H9 (cell line): ENCODE results near the gene ZBTB44. TPM values are rescaled to one million over a fixed set of nuclear protein-coding genes. Genes with fewer than 3 reads are reported as not detected.

Experiments
- DNase-seq: peaks from one replicate; pipeline ENCODE4 v3.0.0-alpha.2; 2017
- H2AFZ ChIP-seq: one replicate; pipeline ENCODE4 v1.6.1; 2013; ENCODE audit warnings: mild to moderate bottlenecking, low read length, control low read depth, moderate library complexity
- H2AK5ac ChIP-seq: 2 replicates; pipeline ENCODE4 v1.6.1; 2013; ENCODE audit warnings: low read length, control low read depth, mixed read lengths; ENCODE audit not compliant: insufficient read length
- H2BK120ac ChIP-seq: one replicate; pipeline ENCODE4 v1.6.1; 2013; ENCODE audit warnings: low read depth, mild to moderate bottlenecking, low read length, control low read depth, inconsistent platforms; ENCODE audit not compliant: poor library complexity, severe bottlenecking
- H2BK12ac ChIP-seq: 2 replicates; pipeline ENCODE4 v1.6.1; 2013; ENCODE audit warnings: low read length, control low read depth, mixed read lengths, low read depth; ENCODE audit not compliant: insufficient read length
- H2BK15ac ChIP-seq: 2 replicates; pipeline ENCODE4 v1.6.1; 2013; ENCODE audit warnings: low read depth, low read length, control low read depth
- H2BK20ac ChIP-seq: one replicate; pipeline ENCODE4 v1.6.1; 2013; ENCODE audit warnings: low read depth, mild to moderate bottlenecking, low read length, control low read depth, inconsistent platforms; ENCODE audit not compliant: poor library complexity, severe bottlenecking
- H2BK5ac ChIP-seq: 2 replicates; pipeline ENCODE4 v1.6.1; 2013; ENCODE audit warnings: low read length, control low read depth, mixed read lengths; ENCODE audit not compliant: insufficient read length
- H3K14ac ChIP-seq: 2 replicates; pipeline ENCODE4 v1.6.1; 2013; ENCODE audit warnings: low read length, control low read depth; ENCODE audit not compliant: insufficient read depth
- H3K18ac ChIP-seq: 2 replicates; pipeline ENCODE4 v1.6.1; 2013; ENCODE audit warnings: low read depth, mild to moderate bottlenecking, mixed read lengths, low read length, control low read depth; ENCODE audit not compliant: insufficient read length
- H3K23ac ChIP-seq: 2 replicates; pipeline ENCODE4 v1.6.1; 2013; ENCODE audit warnings: low read length, control low read depth, mixed read lengths, low read depth; ENCODE audit not compliant: insufficient read length
- H3K23me2 ChIP-seq: 2 replicates; pipeline ENCODE4 v1.6.1; 2013; ENCODE audit warnings: low read depth, mild to moderate bottlenecking, mixed read lengths, low read length, control low read depth; ENCODE audit not compliant: insufficient read length, poor library complexity, severe bottlenecking
- H3K27ac ChIP-seq: 2 replicates; pipeline ENCODE4 v1.5.1; 2013; ENCODE audit warnings: low read length, control low read depth, mixed read lengths, low read depth; ENCODE audit not compliant: insufficient read length
- H3K27me3 ChIP-seq: 2 replicates; pipeline ENCODE4 v1.6.1; 2013; ENCODE audit warnings: low read length, control low read depth, inconsistent platforms; ENCODE audit not compliant: insufficient read depth
- H3K4ac ChIP-seq: 2 replicates; pipeline ENCODE4 v1.6.1; 2013; ENCODE audit warnings: low read depth, mild to moderate bottlenecking, control low read depth, inconsistent platforms, low read length, moderate library complexity
- H3K4me1 ChIP-seq: 2 replicates; pipeline ENCODE4 v1.6.1; 2013; ENCODE audit warnings: low read length, control low read depth, inconsistent platforms; ENCODE audit not compliant: insufficient read depth
- H3K4me2 ChIP-seq: 2 replicates; pipeline ENCODE4 v1.6.1; 2013; ENCODE audit warnings: low read length, control low read depth, mixed read lengths; ENCODE audit not compliant: insufficient read length, insufficient read depth
- H3K56ac ChIP-seq: 2 replicates; pipeline ENCODE4 v1.6.1; 2013; ENCODE audit warnings: low read depth, mild to moderate bottlenecking, mixed read lengths, low read length, control low read depth; ENCODE audit not compliant: insufficient read length
- H3K79me1 ChIP-seq: 2 replicates; pipeline ENCODE4 v1.6.1; 2013; ENCODE audit warnings: low read depth, mild to moderate bottlenecking, moderate library complexity, low read length, control low read depth, inconsistent platforms; ENCODE audit not compliant: insufficient read depth, poor library complexity, severe bottlenecking
- H3K79me2 ChIP-seq: 2 replicates; pipeline ENCODE4 v1.6.1; 2013; ENCODE audit warnings: low read length, control low read depth, inconsistent platforms; ENCODE audit not compliant: insufficient read depth
- H3K9ac ChIP-seq: 2 replicates; pipeline ENCODE4 v1.6.1; 2013; ENCODE audit warnings: low read length, control low read depth, mixed read lengths; ENCODE audit not compliant: insufficient read length; ENCODE audit errors: extremely low read depth
- H3K9me3 ChIP-seq: one replicate; pipeline ENCODE4 v1.6.1; 2013; ENCODE audit warnings: low read depth, low read length, inconsistent platforms; ENCODE audit not compliant: control insufficient read depth
- H3T11ph ChIP-seq: one replicate; pipeline ENCODE4 v1.6.1; 2013; ENCODE audit warnings: mild to moderate bottlenecking, low read length, control low read depth, inconsistent platforms
- H4K20me1 ChIP-seq: one replicate; pipeline ENCODE4 v1.6.1; 2013; ENCODE audit not compliant: control insufficient read depth, insufficient read length, insufficient read depth
- H4K5ac ChIP-seq: 2 replicates; pipeline ENCODE4 v1.6.1; 2013; ENCODE audit warnings: low read depth, mild to moderate bottlenecking, mixed read lengths, low read length, control low read depth; ENCODE audit not compliant: insufficient read length
- H4K8ac ChIP-seq: replicated peaks from 2 replicates; pipeline ENCODE4 v1.6.1; 2013; ENCODE audit warnings: low read length, control low read depth, mixed read lengths, low read depth; ENCODE audit not compliant: insufficient read length
- H4K91ac ChIP-seq: 2 replicates; pipeline ENCODE4 v1.6.1; 2013; ENCODE audit warnings: low read depth, mild to moderate bottlenecking, moderate library complexity, mixed read lengths, low read length, control low read depth; ENCODE audit not compliant: insufficient read length
- H3K27ac Mint-ChIP-seq, 3 experiments: 2 replicates in 2 of 3; 3 replicates in 1 of 3; pipeline ENCODE4 v1.8.0; 2020 to 2021; ENCODE audit warnings: mixed read lengths in 3 of 3, mild to moderate bottlenecking in 1 of 3, moderate library complexity in 1 of 3
- H3K27me3 Mint-ChIP-seq: 2 replicates; pipeline ENCODE4 v1.8.0; 2021; ENCODE audit warnings: low read depth, mild to moderate bottlenecking, moderate library complexity, mixed read lengths
- H3K36me3 Mint-ChIP-seq, 3 experiments: 2 replicates in 2 of 3; 3 replicates in 1 of 3; pipeline ENCODE4 v1.8.0; 2020 to 2021; ENCODE audit warnings: low read depth in 3 of 3, mixed read lengths in 3 of 3; ENCODE audit not compliant: insufficient read depth in 1 of 3
- H3K4me1 Mint-ChIP-seq, 2 experiments: 2 replicates each; pipeline ENCODE4 v1.8.0; 2020; ENCODE audit warnings: mixed read lengths in 2 of 2
- H3K4me3 Mint-ChIP-seq, 2 experiments: 2 replicates in 1 of 2; 3 replicates in 1 of 2; pipeline ENCODE4 v1.8.0; 2020 to 2021; ENCODE audit warnings: mild to moderate bottlenecking in 2 of 2, mixed read lengths in 2 of 2, moderate library complexity in 1 of 2
- H3K9me3 Mint-ChIP-seq, 2 experiments: 2 replicates in 1 of 2; 3 replicates in 1 of 2; pipeline ENCODE4 v1.8.0; 2020; ENCODE audit warnings: mild to moderate bottlenecking in 2 of 2, mixed read lengths in 2 of 2, moderate library complexity in 1 of 2
- CTCF ChIP-seq: fragments of 200-600 bp; sonication (generic); conservative IDR thresholded peaks from 3 replicates; pipeline ENCODE4 v1.8.0; 2021; ENCODE audit warnings: antibody characterized with exemption, mild to moderate bottlenecking
- WGBS: extraction: QIAGEN DNeasy Blood & Tissue Kit; methylation state at CpG from one replicate; pipeline ENCODE4 v1.1.7; 2013; ENCODE audit warnings: missing lambda C conversion rate, low lambda C conversion rate, mixed read lengths; ENCODE audit not compliant: insufficient read length; ENCODE audit errors: extremely low coverage; 5-methylcytosine and 5-hydroxymethylcytosine counted together
- total RNA-seq: library from RNA; stranded (reverse); gene quantifications from 2 replicates; pipeline ENCODE4 v1.2.1, GENCODE V29; 2021

ZBTB44 gene
- total RNA-seq, 1 experiment from 2014 or later: 67.7 TPM

- no peak overlapping the region for H2BK20ac ChIP-seq
- no peaks in the 10 kb centered on the region for H3K23me2 ChIP-seq
- no peak overlapping the region for H2AK5ac ChIP-seq
- no peaks in the 10 kb centered on the region for H3K79me1 ChIP-seq
- H3K27ac ChIP-seq: no peak overlapping the region
- no peak overlapping the region for H3K18ac ChIP-seq
- H2BK120ac ChIP-seq: no peak overlapping the region
- H3K79me2 ChIP-seq: no peaks in the 10 kb centered on the region
- no peak for TF ChIP-seq CTCF
- peaks cover 4% of the 10 kb centered on the region for H3K27me3 Mint-ChIP-seq
- no peak overlapping the region for H3K4ac ChIP-seq
- DNase-seq: no peak
- H3K4me2 ChIP-seq: no peak overlapping the region
- no peaks in the 10 kb centered on the region for H3K27me3 ChIP-seq
- no peak overlapping the region for H3K14ac ChIP-seq
- WGBS: no CpG with 5 or more reads among the region's 6 CpGs
- no peak overlapping the region for H3K9ac ChIP-seq
- no peaks in the 10 kb centered on the region for H3K9me3 ChIP-seq
- H3K4me3 Mint-ChIP-seq: no peak overlapping the region
- no peak overlapping the region for H3T11ph ChIP-seq
- H3K27ac Mint-ChIP-seq: no peak overlapping the region
- no peaks in the 10 kb centered on the region; a peak in 1 of 5 replicates for H3K9me3 Mint-ChIP-seq
- H4K8ac ChIP-seq: no peak overlapping the region
- no peaks in the 10 kb centered on the region; the same call in 1 of the 2 replicates for H3K4me1 ChIP-seq
- no peak overlapping the region for H3K56ac ChIP-seq
- H3K23ac ChIP-seq: no peak overlapping the region
- no peak overlapping the region for H4K5ac ChIP-seq
- H2BK5ac ChIP-seq: no peak overlapping the region
- H3K4me1 Mint-ChIP-seq: peaks cover 21 to 22% of the 10 kb centered on the region in 2 experiments
- no peak overlapping the region for H2BK12ac ChIP-seq
- H4K91ac ChIP-seq: no peak overlapping the region
- no peak overlapping the region for H2AFZ ChIP-seq
- H4K20me1 ChIP-seq: no peaks in the 10 kb centered on the region
- no peaks in the 10 kb centered on the region; a peak in 1 of 7 replicates for H3K36me3 Mint-ChIP-seq
- H2BK15ac ChIP-seq: no peak overlapping the region
Measured at GRCh38 chr11:130214861-130215530, 99.7 kb downstream of the ZBTB44 start.
